NOMO-1 treated with DMSO at 0.1 percent for 48 hours (cell line): ENCODE data around the gene LMAN2.
"Not testable (repeated sequence)": the region's sequence is repeated elsewhere in the genome, so short reads cannot be mapped to it uniquely, and the experiment has no call there.

Source experiments
- DNase-seq: peaks from one replicate; lab custom pipeline; 2025; ENCODE audit not compliant: unreplicated experiment; lab: John Stamatoyannopoulos, UW

The LMAN2 gene

GRCh38 chr5:177378884-177379883, 27.7 kb upstream of the LMAN2 start:
- no peak for DNase-seq

- DNase-seq, result no peak
Measured at GRCh38 chr5:177377851-177378776, 26.6 kb upstream of the LMAN2 start.

GRCh38 chr5:177376107-177376506, 24.6 kb upstream of the LMAN2 start:
- DNase-seq, result no peak

GRCh38 chr5:177375516-177375915, 24.0 kb upstream of the LMAN2 start:
- DNase-seq, result not testable (repeated sequence)

- DNase-seq, result no peak
Measured at GRCh38 chr5:177374211-177374610, 22.7 kb upstream of the LMAN2 start.

GRCh38 chr5:177373806-177374205, 22.3 kb upstream of the LMAN2 start:
- DNase-seq, result no peak

- DNase-seq, result no peak
Measured at GRCh38 chr5:177372910-177373309, 21.4 kb upstream of the LMAN2 start.

GRCh38 chr5:177372034-177372896, 20.8 kb upstream of the LMAN2 start:
- no peak for DNase-seq

GRCh38 chr5:177371120-177372033, 19.9 kb upstream of the LMAN2 start:
- DNase-seq, result no peak

GRCh38 chr5:177370488-177371119, 19.1 kb upstream of the LMAN2 start:
- no peak for DNase-seq

- no peak for DNase-seq
Measured at GRCh38 chr5:177369645-177370440, 18.4 kb upstream of the LMAN2 start.

GRCh38 chr5:177368869-177369644, 17.6 kb upstream of the LMAN2 start:
- no peak for DNase-seq

- no peak for DNase-seq
Measured at GRCh38 chr5:177367981-177368868, 16.8 kb upstream of the LMAN2 start.

- no peak for DNase-seq
Measured at GRCh38 chr5:177367323-177367848, 15.9 kb upstream of the LMAN2 start.

GRCh38 chr5:177366528-177367322, 15.3 kb upstream of the LMAN2 start:
- no peak for DNase-seq
